Measurements from ENCODE around the gene FTO.

DNA sequence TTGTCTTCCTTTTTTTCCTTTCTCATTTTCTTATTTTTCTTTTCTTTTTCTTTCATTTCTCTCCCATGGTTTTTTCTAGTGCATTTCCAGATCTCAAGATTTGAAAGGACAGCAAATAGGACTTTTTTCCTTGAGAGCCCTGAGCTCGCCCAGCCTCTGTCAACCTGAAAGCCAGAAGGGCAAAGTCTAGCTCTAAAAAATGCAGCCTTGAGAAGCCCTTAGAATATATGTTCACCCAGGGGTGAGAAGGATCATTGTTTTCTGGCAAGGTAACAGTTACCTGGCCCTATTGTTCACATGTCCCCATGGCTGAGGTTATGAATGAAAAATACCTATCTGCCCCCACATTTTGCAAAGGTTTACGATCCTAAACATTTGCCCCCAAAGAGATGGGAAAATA, 364.3 kb downstream of the FTO start:
- TF ChIP-seq, protein P1, sequence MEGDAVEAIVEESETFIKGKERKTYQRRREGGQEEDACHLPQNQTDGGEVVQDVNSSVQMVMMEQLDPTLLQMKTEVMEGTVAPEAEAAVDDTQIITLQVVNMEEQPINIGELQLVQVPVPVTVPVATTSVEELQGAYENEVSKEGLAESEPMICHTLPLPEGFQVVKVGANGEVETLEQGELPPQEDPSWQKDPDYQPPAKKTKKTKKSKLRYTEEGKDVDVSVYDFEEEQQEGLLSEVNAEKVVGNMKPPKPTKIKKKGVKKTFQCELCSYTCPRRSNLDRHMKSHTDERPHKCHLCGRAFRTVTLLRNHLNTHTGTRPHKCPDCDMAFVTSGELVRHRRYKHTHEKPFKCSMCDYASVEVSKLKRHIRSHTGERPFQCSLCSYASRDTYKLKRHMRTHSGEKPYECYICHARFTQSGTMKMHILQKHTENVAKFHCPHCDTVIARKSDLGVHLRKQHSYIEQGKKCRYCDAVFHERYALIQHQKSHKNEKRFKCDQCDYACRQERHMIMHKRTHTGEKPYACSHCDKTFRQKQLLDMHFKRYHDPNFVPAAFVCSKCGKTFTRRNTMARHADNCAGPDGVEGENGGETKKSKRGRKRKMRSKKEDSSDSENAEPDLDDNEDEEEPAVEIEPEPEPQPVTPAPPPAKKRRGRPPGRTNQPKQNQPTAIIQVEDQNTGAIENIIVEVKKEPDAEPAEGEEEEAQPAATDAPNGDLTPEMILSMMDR (IDR thresholded peaks at IDR 0.05; ENCODE audit: poor library complexity) = no peak
- TF ChIP-seq EZH2 (IDR thresholded peaks at IDR 0.05; ENCODE audit: borderline replicate concordance) (no peak), EZH2phosphoT487 (IDR thresholded peaks at IDR 0.05; ENCODE audit: low read depth, severe bottlenecking, unreplicated experiment) (no peak)

All from hepatocyte (in vitro differentiated cells).